K562 (cell line): ENCODE results near the gene CNR2. TPM values are rescaled to one million over a fixed set of nuclear protein-coding genes. Genes with fewer than 3 reads are reported as not detected.

Experiments used
- CBX2 ChIP-seq: fragments of 200-600 bp; sonication (generic); IDR thresholded peaks from one replicate; pipeline ENCODE4 v1.6.1; 2012; ENCODE audit warnings: mild to moderate bottlenecking, low read length, inconsistent platforms; ENCODE audit not compliant: insufficient read depth, poor library complexity, severe bottlenecking
- CC2D1A ChIP-seq: fragments of 450-650 bp; IDR thresholded peaks from 2 replicates; pipeline ENCODE4 v1.6.1; 2017; ENCODE audit warnings: mild to moderate bottlenecking
- CHAMP1 ChIP-seq: fragments of 450-650 bp; IDR thresholded peaks from 2 replicates; pipeline ENCODE4 v1.6.1; 2016; ENCODE audit warnings: mild to moderate bottlenecking
- FIP1L1 ChIP-seq: fragments of 200-400 bp; formaldehyde crosslinking; IDR thresholded peaks from 2 replicates; pipeline ENCODE4 v1.6.1; 2018; ENCODE audit warnings: mild to moderate bottlenecking, low read depth, low read length; ENCODE audit not compliant: poor library complexity, severe bottlenecking
- GTF2E2 ChIP-seq: fragments of 200-800 bp; sonication (Bioruptor generic); IDR thresholded peaks from 2 replicates; pipeline ENCODE4 v1.6.1; 2016; ENCODE audit warnings: missing genetic modification characterization, missing compliant biosample characterization
- LCOR ChIP-seq: sonication (generic); formaldehyde crosslinking; IDR thresholded peaks from 2 replicates; pipeline ENCODE4 v1.8.0; 2022; ENCODE audit warnings: mild to moderate bottlenecking, missing genetic modification reagents
- MECOM ChIP-seq: fragments of 250-450 bp; sonication (Bioruptor Pico); IDR thresholded peaks from 2 replicates; pipeline ENCODE4 v1.8.0; 2022; ENCODE audit warnings: inconsistent platforms
- RAD51 ChIP-seq: fragments of 450-650 bp; IDR thresholded peaks from 2 replicates; pipeline ENCODE4 v1.7.1; 2016; ENCODE audit warnings: low read depth, mild to moderate bottlenecking, borderline replicate concordance
- REST ChIP-seq, 2 experiments: fragments of 450-650 bp; formaldehyde crosslinking in 1 of 2; IDR thresholded peaks; 2 replicates each; pipeline versions ENCODE4 v1.4.0 to v1.6.1; 2014 to 2020; ENCODE audit warnings: mild to moderate bottlenecking in 2 of 2, borderline replicate concordance in 1 of 2, low read depth in 1 of 2
- SAFB ChIP-seq: fragments of 200-400 bp; formaldehyde crosslinking; IDR thresholded peaks from 2 replicates; pipeline ENCODE4 v1.6.1; 2017; ENCODE audit warnings: low read depth, low read length, borderline replicate concordance
- XRCC4 ChIP-seq: IDR thresholded peaks from one replicate; pipeline ENCODE4 v1.6.1; 2011; ENCODE audit not compliant: insufficient read depth, insufficient read length; ENCODE audit errors: extremely low read depth
- ZC3H8 ChIP-seq: fragments of 450-650 bp; IDR thresholded peaks from 2 replicates; pipeline ENCODE4 v1.6.1; 2017
- ZFX ChIP-seq: sonication (generic); formaldehyde crosslinking; IDR thresholded peaks from 2 replicates; pipeline ENCODE4 v1.8.0; 2022; ENCODE audit warnings: mild to moderate bottlenecking, missing genetic modification reagents, moderate library complexity
- ZNF282 ChIP-seq: sonication (generic); formaldehyde crosslinking; IDR thresholded peaks from 2 replicates; pipeline ENCODE4 v1.8.1; 2023; ENCODE audit warnings: missing genetic modification reagents
- ZNF584 ChIP-seq: fragments of 200-800 bp; sonication (Bioruptor generic); IDR thresholded peaks from 2 replicates; pipeline ENCODE4 v1.6.1; 2016; ENCODE audit warnings: low read depth, mild to moderate bottlenecking, missing genetic modification characterization, missing compliant biosample characterization
- polyA plus RNA-seq, 8 experiments: library from polyadenylated mRNA; depleted of rRNA in 4 of 8; stranded (reverse) in 5 of 8; unstranded in 3 of 8; fragments of >200 nt; fragmentation: Nextera tagmentation in 2 of 8; fragmentation: Illumina TruSeq in 1 of 8; extraction: Ambion mirVana in 2 of 8; extraction: Trizol in 1 of 8; gene quantifications; 2 replicates each; pipeline versions ENCODE4 v1.2.1 to v1.2.3, GENCODE V29; 2011 to 2014; ENCODE audit warnings: inconsistent platforms in 1 of 8, missing spikeins in 1 of 8
- total RNA-seq, 7 experiments: library from RNA; depleted of rRNA in 6 of 7; stranded (reverse); fragments of >200 nt in 6 of 7; fragmentation: Illumina TruSeq in 2 of 7; extraction: Trizol in 2 of 7; gene quantifications; 2 replicates each; pipeline versions ENCODE4 v1.2.1 to v1.2.3, GENCODE V29; 2011 to 2021; ENCODE audit warnings: low replicate concordance in 1 of 7
- TF ChIP-seq, protein P1 (sequence below): fragments of 450-650 bp; formaldehyde crosslinking; IDR thresholded peaks from 2 replicates; pipeline ENCODE4 v1.4.0; 2020; ENCODE audit warnings: mild to moderate bottlenecking, moderate library complexity

CNR2 gene
- total and polyA plus RNA-seq, 9 of the 15 experiments (the other 6 are each of a cell fraction or from before 2014, with no cell fraction given), result not detected

DNA sequence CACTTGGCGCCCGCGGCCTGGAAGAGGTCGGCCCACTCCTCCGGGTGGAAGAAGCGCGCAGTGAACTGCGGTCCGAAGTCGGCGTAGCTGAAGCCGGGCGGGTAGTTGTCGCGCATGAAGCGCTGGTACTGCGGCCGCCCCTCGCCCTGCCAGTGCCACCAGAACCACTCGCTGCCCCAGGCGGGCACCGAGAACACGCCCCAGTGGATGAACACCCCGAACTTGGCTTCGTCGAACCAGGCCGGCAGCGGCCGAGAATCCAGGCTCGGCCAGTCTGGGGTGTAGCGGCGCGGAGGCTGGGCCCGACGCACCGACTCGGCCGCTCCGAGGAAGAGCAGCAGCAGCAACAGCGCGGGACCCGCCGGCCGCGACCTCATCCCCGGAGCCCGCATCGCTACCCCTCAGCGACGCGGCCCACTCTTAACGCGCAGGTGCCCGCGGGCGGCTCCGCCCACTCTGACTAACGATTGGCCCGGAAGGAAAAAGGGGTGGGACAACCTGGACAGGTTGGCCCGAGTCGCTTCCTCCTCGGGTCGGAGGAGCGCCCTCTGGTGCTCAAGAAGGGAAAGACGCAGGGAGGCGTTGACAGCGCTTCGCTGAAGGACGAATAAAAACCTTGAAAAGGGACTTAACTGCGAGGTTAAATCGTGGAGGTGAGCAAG is 45.1 kb downstream of the CNR2 start, which contains the start of gene FUCA1 (continued):
- peak; percentile 72; the same call in 1 of the 2 replicates for TF ChIP-seq REST (IDR thresholded peaks at IDR 0.05; ENCODE audit: borderline replicate concordance)
- TF ChIP-seq REST (CRISPR knock-in tag; IDR thresholded peaks at IDR 0.05; ENCODE audit: low read depth), result no peak
- peak; percentile 88 for TF ChIP-seq FIP1L1
- TF ChIP-seq CC2D1A, result peak; percentile 68; the same call in 1 of the 2 replicates
- no peak for TF ChIP-seq GTF2E2 (tag)
- 0 out of 2 replicates have a peak, but pooled peaks have one; percentile 78 for TF ChIP-seq ZNF282 (CRISPR knock-in tag)
- TF ChIP-seq ZFX (CRISPR knock-in tag), result peak; percentile 93
- TF ChIP-seq, protein P1, sequence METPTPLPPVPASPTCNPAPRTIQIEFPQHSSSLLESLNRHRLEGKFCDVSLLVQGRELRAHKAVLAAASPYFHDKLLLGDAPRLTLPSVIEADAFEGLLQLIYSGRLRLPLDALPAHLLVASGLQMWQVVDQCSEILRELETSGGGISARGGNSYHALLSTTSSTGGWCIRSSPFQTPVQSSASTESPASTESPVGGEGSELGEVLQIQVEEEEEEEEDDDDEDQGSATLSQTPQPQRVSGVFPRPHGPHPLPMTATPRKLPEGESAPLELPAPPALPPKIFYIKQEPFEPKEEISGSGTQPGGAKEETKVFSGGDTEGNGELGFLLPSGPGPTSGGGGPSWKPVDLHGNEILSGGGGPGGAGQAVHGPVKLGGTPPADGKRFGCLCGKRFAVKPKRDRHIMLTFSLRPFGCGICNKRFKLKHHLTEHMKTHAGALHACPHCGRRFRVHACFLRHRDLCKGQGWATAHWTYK (CRISPR knock-in tag), result peak; percentile 69; the same call in 1 of the 2 replicates
- no peak for TF ChIP-seq CBX2
- TF ChIP-seq SAFB, result no peak
- TF ChIP-seq XRCC4, result no peak
- peak; percentile 42; the same call in 1 of the 2 replicates for TF ChIP-seq CHAMP1
- no peak for TF ChIP-seq ZNF584 (CRISPR knock-in tag)
- TF ChIP-seq LCOR (CRISPR knock-in tag), result peak; percentile 25; the same call in 1 of the 2 replicates
- no peak for TF ChIP-seq RAD51
- no peak for TF ChIP-seq MECOM (CRISPR knock-in tag)
- TF ChIP-seq ZC3H8, result no peak
